Mucosa of descending colon (tissue), 3 donors: ENCODE measurements around the gene HEPHL1. TPM values are rescaled to one million over a fixed set of nuclear protein-coding genes. Genes with fewer than 3 reads are reported as not detected.

Source experiments
- ATAC-seq: fragments of 200-7000 bp; cut with Tn5 transposase; one replicate; pipeline ENCODE4 v1.9.1; 2020; ENCODE audit warnings: mild to moderate bottlenecking, moderate library complexity
- DNase-seq, 3 donors: peaks; one replicate each; pipeline ENCODE4 v3.0.0-alpha.2; 2020
- H3K36me3 ChIP-seq: fragments of 200-600 bp; one replicate; pipeline ENCODE4 v1.8.0; 2021; ENCODE audit warnings: low read depth, mild to moderate bottlenecking
- H3K4me1 ChIP-seq: fragments of 200-600 bp; one replicate; pipeline ENCODE4 v1.8.0; 2021; ENCODE audit warnings: low read depth, mild to moderate bottlenecking
- H3K4me3 ChIP-seq: fragments of 200-600 bp; one replicate; pipeline ENCODE4 v1.8.0; 2021; ENCODE audit warnings: mild to moderate bottlenecking
- H3K9me3 ChIP-seq: fragments of 200-600 bp; one replicate; pipeline ENCODE4 v1.8.0; 2021; ENCODE audit warnings: mild to moderate bottlenecking
- intact Hi-C, 2 donors: fragments of 100-400 bp; cut with DNase I in 1 of 2; cut with micrococcal nuclease in 1 of 2; formaldehyde crosslinking; loops; one replicate each; pipeline versions ENCODE4 v1.11.0 to v1.11.1; 2022; cut with DNase I, micrococcal nuclease
- total RNA-seq, 3 donors: library from RNA; stranded (reverse); fragmentation: NEBNext Ultra II Directional in 2 of 3; extraction: Animal tissue kit (Norgen Biotek cat#: 25700) in 2 of 3; gene quantifications; one replicate each; pipeline versions ENCODE4 v1.2.1 to v1.2.4, GENCODE V29; 2021 to 2023
- TF ChIP-seq, protein P1 (sequence below): fragments of 200-600 bp; IDR thresholded peaks from one replicate; pipeline ENCODE4 v1.8.0; 2022; ENCODE audit warnings: antibody characterized with exemption, mild to moderate bottlenecking
- donor health status: DM: no; HTN: no; CAD: no; lungs with moderate emphysema.
- donor health status: DM: no; HTN: no; CAD: no.
- donor health status: DM: no; HTN: yes; CAD: no.

The HEPHL1 gene
- total RNA-seq, 3 donors from 2014 or later: 0.06 TPM; not detected in 2

DNA sequence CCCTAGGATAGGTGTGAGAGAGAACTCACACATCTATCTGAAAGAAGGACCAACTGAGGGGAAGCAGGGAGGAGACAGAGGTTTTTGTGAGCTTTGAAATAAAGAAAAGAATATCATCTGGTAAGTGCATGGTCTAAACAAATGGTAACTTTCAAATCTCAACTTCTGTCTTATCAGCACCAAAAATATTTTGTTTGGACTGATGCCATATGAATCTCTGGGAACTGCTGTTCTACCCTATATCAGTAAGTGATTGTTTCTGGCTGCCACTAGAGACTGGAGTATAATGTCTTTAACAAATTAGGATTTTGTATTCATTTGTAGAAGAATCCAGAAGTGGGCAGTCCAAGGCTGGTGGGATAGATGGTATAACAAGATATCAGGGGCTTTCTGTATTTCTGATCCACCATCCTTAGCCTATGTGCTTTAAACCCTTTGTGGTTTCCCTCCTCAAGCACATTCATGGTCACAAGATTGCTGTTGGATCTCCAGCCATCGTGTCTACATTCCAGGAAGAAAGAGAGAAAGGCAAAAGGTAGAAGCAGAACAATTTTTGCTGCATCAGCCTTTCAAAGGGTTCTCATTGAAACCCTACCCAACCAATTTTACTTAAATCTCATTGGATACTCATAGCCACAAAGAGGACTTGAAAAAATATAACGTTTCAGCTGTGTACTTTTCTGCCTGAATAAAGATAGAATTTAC, 4.7 kb downstream of the HEPHL1 start:
- no peak overlapping the region for H3K4me3 ChIP-seq
- ATAC-seq: no peak
- H3K4me1 ChIP-seq: no peaks in the 10 kb centered on the region

DNA sequence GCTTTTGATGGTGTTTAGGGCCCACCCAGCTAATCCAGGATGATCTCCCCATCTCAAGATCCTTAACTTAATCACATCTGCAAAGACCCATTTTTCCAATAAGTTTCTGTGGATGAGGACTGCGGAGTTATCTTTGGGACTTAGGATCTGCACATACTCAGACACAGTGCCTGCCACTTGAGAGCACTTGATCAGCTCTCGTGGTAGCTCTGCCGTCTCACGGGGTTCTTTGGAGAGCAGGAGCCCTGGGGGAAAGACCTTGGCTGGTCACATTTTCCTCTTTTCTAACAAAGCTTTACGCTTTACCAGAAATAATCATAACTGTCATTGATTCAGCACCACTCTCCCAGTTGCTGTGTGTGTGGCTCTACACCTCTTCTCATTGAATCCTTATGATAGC, 6.1 kb downstream of the HEPHL1 start:
- Histone ChIP-seq H3K36me3 (no peaks in the 10 kb centered on the region), H3K9me3 (no peaks in the 10 kb centered on the region), H3K4me3 (no peak overlapping the region), H3K4me1 (no peaks in the 10 kb centered on the region)
- intact Hi-C loops: no loop called here
- ATAC-seq: no peak
- no peak for DNase-seq
- TF ChIP-seq, protein P1, sequence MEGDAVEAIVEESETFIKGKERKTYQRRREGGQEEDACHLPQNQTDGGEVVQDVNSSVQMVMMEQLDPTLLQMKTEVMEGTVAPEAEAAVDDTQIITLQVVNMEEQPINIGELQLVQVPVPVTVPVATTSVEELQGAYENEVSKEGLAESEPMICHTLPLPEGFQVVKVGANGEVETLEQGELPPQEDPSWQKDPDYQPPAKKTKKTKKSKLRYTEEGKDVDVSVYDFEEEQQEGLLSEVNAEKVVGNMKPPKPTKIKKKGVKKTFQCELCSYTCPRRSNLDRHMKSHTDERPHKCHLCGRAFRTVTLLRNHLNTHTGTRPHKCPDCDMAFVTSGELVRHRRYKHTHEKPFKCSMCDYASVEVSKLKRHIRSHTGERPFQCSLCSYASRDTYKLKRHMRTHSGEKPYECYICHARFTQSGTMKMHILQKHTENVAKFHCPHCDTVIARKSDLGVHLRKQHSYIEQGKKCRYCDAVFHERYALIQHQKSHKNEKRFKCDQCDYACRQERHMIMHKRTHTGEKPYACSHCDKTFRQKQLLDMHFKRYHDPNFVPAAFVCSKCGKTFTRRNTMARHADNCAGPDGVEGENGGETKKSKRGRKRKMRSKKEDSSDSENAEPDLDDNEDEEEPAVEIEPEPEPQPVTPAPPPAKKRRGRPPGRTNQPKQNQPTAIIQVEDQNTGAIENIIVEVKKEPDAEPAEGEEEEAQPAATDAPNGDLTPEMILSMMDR: no peak

More for the DNA sequence above, 4.7 kb downstream of the HEPHL1 start:
- no peak for DNase-seq
- intact Hi-C loops: no loop called here
- TF ChIP-seq, protein P1: no peak
- Histone ChIP-seq H3K9me3 (no peaks in the 10 kb centered on the region), H3K36me3 (no peaks in the 10 kb centered on the region)

DNA sequence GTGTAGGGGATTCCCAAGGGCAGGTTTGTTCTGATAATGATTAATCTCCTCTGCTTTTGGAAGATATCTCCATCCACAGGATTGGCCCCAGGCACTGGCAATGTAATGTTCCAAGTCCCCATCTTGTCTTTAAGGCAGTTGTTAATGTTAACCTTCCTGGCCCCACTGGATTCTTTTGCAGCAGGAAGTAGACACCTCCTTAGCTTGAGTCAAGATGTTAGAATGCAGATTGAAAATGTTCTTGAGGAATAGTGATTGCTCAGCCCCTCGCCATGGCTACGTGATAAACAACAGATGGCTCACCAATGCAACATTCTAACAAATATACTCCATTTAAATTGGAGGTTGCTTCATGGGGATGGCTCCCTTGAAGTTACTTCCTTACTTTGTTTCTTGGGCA, 7.3 kb downstream of the HEPHL1 start:
- DNase-seq: no peak
- intact Hi-C loops: no loop called here

DNA sequence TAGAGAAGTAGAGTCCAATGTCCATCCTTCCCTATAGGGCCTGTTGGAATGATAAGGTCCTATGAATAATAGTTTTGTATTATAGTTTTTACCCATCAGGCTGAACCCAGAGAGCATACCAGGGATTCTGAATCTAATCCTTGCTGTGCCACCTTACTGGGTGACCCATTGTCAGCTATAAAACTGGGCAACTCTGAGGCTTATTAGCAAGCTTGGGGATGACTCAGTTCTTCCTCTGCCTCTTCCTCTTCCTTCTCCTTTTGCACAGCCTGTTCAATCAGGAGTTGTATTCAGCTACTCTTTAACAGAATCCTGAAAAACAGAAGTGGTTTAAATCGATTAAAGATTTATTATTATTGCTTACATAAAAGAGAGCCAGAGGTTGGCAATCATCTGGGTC, 8.9 kb downstream of the HEPHL1 start:
- no peak for ATAC-seq
- Histone ChIP-seq H3K9me3 (no peaks in the 10 kb centered on the region), H3K36me3 (no peaks in the 10 kb centered on the region), H3K4me1 (no peaks in the 10 kb centered on the region), H3K4me3 (no peak overlapping the region)
- TF ChIP-seq, protein P1: no peak
- no peak for DNase-seq
- intact Hi-C loops: no loop called here

More for the DNA sequence above, 7.3 kb downstream of the HEPHL1 start:
- no peak for ATAC-seq
- no peaks in the 10 kb centered on the region for H3K4me1 ChIP-seq
- no peak overlapping the region for H3K4me3 ChIP-seq
- no peaks in the 10 kb centered on the region for H3K9me3 ChIP-seq
- TF ChIP-seq, protein P1: no peak
- H3K36me3 ChIP-seq: no peaks in the 10 kb centered on the region

DNA sequence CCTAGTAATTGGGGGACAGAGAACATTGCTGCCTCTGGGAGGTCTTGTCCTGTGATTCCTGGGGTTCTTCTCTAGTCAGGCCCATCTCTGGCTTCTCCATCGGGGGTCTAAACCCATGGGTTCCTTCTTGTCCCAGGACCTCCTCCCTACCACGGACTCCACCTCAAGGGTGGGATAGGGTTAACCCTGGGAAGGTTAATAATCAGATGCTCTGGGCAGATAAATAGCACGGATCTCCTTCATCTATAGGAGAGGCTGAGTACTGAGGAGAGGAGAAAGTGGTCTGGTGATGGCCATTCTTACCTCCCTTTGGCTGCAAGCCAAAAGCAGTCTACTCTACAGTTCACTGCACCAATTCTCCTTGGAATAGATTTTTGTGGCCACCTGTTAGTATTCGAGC, 10.5 kb downstream of the HEPHL1 start:
- no peak for ATAC-seq
- intact Hi-C loops: no loop called here
- TF ChIP-seq, protein P1: no peak

More for the DNA sequence above, 10.5 kb downstream of the HEPHL1 start:
- Histone ChIP-seq H3K4me3 (no peak overlapping the region), H3K9me3 (no peaks in the 10 kb centered on the region), H3K36me3 (no peaks in the 10 kb centered on the region), H3K4me1 (no peaks in the 10 kb centered on the region)
- no peak for DNase-seq
